Muscle layer of duodenum (tissue), 2 donors: ENCODE results near the gene PSMB11.
A peak's percentile ranks its signal among the peaks of the same experiment; 100 is the strongest.
"Not testable (repeated sequence)": the region's sequence is repeated elsewhere in the genome, so short reads cannot be mapped to it uniquely, and the experiment has no call there.

Experiments used
- H3K27ac ChIP-seq: one replicate; pipeline ENCODE4 v1.7.0; 2013; ENCODE audit warnings: mild to moderate bottlenecking, low read length
- H3K27me3 ChIP-seq: one replicate; pipeline ENCODE4 v1.7.0; 2013; ENCODE audit warnings: low read depth, mild to moderate bottlenecking, control low read depth, low read length
- H3K36me3 ChIP-seq, 2 donors: one replicate each; pipeline ENCODE4 v1.7.0; 2013; ENCODE audit warnings: low read length in 2 of 2, control low read depth in 1 of 2, mild to moderate bottlenecking in 1 of 2; ENCODE audit not compliant: insufficient read depth in 2 of 2, control insufficient read depth in 1 of 2
- H3K4me1 ChIP-seq, 2 donors: one replicate each; pipeline ENCODE4 v1.7.0; 2013; ENCODE audit warnings: low read length in 2 of 2, mild to moderate bottlenecking in 2 of 2, control low read depth in 1 of 2, moderate library complexity in 1 of 2; ENCODE audit not compliant: insufficient read depth in 2 of 2, control insufficient read depth in 1 of 2
- H3K4me3 ChIP-seq, 2 donors: one replicate each; pipeline ENCODE4 v1.7.0; 2013; ENCODE audit warnings: low read length in 2 of 2, low read depth in 1 of 2, mild to moderate bottlenecking in 1 of 2
- H3K9me3 ChIP-seq, 2 donors: one replicate each; pipeline ENCODE4 v1.7.0; 2013; ENCODE audit warnings: low read length in 2 of 2, control low read depth in 1 of 2, mild to moderate bottlenecking in 1 of 2; ENCODE audit not compliant: control insufficient read depth in 1 of 2
- donor health status: healthy.

Gene PSMB11

DNA sequence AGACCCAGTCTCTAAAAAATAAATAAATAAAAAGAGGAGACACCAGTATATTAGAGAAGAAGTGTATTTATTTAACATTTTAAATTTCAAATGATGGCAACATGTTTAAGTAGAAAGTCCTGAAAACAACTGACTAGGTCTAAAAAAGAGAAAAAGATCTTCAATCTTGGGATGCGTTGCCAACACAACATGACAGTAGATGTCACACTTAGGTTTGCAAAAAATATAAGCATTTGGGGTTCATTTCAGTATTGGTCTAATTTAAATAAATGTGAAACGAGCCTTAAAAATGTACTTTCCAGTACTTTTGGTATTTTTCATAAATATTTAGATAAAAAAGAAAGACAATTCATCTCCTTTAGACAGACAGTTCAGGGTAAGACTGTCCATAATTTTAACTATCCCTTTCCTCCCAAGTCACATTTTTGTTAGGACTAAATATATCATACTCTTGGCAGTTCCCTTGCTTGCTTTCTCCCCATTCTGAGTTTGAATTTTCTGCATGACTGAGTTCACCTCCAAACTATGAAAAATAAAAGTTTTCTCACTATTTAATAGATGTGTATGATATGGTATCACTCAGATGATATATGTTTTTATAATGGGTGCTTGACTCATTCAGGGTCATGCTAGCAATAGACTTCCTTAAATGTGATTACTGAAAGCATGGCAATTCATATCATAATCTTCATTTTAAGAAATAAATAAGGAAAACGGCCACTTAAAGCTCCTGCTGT lies 36.4 kb upstream of the PSMB11 start:
- Histone ChIP-seq H3K4me1 (peaks cover 4 to 7% of the 10 kb centered on the region in 2 donors), H3K4me3 (peak overlapping the region; percentile 82 to 90), H3K9me3 (no peaks in the 10 kb centered on the region), H3K27ac (no peak overlapping the region), H3K27me3 (no peaks in the 10 kb centered on the region), H3K36me3 (no peaks in the 10 kb centered on the region)

DNA sequence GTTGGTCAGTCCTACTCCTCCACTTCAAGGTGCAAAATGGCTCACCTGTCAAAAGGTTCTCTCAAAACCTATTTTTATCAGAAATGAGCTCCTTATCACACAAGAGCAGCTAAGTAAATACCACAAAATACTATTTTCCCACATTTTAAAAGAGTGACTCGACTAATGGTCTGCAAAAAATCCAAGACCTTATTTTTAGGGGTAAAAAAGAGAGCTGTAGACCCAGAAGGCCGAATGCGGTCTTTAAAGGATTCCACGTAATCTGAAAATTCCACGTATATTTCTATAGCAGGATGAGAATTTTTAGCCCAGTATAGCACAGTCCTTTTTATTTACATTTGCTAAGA lies 35.9 kb upstream of the PSMB11 start:
- Histone ChIP-seq H3K4me1 (peaks cover 4 to 7% of the 10 kb centered on the region in 2 donors), H3K9me3 (no peaks in the 10 kb centered on the region), H3K27me3 (no peaks in the 10 kb centered on the region), H3K4me3 (peak overlapping the region; percentile 82 to 90), H3K27ac (peak overlapping the region; percentile 94), H3K36me3 (no peaks in the 10 kb centered on the region)

DNA sequence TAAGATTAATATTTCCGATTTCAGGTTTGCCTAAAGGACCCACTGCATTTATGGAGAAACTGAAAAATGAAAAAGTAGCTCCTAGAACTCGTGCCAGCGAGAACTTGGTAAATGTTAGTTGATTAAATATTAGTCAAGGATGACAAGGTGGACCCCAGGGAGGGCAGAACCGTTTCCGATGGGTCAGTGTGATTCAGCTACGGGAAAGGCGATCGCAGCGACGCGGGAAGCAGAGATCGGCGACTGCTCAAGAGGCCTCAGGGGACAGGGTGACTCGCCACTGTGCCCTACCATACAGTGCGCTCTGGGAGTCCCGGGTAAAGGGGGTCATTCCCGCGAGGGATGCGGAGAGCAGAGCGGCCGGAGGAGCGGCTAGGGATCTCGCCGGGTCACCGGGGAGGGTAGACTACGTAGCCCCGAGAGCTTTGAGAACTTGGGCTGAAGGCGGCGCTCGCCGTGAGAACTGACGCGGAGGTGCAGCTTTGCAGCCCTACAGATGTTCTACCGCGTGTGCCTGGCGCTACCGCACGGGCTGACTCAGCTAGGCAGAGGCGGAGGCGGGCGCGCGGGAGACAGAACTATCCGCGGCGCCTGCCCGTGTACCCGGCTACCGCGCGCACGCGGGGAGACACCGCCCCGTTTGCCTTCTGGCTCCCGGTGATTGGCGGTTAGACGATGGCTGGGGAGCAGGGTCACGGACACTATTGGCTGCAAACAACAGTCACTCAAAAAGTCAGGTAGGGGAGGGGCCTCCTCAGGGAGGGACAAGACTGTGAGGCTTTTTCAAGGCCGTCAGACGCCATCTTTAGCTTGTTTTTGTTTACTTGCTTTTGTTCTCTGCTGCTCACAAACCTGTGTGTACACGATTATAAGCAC lies 35.2 kb upstream of the PSMB11 start:
- no peaks in the 10 kb centered on the region for H3K27me3 ChIP-seq
- H3K4me1 ChIP-seq: peaks cover 4 to 7% of the 10 kb centered on the region in 2 donors
- no peaks in the 10 kb centered on the region for H3K9me3 ChIP-seq
- peak overlapping the region; percentile 82 to 90 for H3K4me3 ChIP-seq
- peak overlapping the region; percentile 94 for H3K27ac ChIP-seq
- no peaks in the 10 kb centered on the region for H3K36me3 ChIP-seq

DNA sequence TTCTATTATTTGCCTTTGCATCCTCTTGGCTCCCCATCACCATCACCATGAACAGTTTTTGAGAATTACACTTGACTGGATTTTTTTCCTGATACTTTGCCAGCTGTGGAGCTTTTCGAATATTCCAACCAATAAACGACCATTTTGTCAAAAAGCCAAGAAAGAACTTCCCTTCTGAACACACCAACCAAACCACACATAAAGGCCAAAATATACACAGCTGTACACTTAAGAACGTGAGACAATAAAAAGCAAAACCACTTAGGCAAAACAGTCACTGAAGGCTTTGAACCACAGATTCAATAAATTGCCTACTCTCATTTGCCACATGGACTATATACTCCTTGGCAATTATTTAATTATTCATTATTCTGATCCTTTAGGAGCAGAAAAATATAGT lies 33.2 kb upstream of the PSMB11 start:
- peaks cover 4 to 7% of the 10 kb centered on the region in 2 donors for H3K4me1 ChIP-seq
- no peak overlapping the region for H3K27ac ChIP-seq
- no peaks in the 10 kb centered on the region for H3K9me3 ChIP-seq
- H3K4me3 ChIP-seq: no peak overlapping the region
- H3K27me3 ChIP-seq: no peaks in the 10 kb centered on the region
- H3K36me3 ChIP-seq: no peaks in the 10 kb centered on the region

DNA sequence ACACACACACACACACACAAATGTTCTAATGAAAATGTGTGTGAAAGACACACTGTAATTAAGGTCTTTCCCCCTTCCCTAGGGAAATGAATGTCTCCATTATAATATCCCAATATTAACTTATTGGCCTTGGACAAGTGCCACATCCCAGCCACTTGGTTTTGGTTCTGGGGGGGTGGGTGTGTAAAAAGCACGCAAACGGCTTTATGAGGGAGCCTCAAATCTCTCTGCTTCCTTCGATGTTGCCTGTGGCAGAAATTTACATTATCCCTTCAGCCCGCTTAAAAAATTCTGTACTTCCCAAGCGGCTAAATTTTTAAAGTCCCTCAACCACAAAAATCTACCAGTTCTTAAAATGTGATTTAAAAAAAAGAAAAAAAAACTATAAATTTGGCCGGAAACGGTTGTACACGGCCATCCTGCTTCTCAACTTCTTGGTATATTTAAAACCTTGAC lies 32.5 kb upstream of the PSMB11 start:
- Histone ChIP-seq H3K27ac (peak overlapping the region; percentile 89), H3K4me3 (peak overlapping the region; percentile 70 to 78), H3K9me3 (no peaks in the 10 kb centered on the region), H3K4me1 (peaks cover 4 to 7% of the 10 kb centered on the region in 2 donors), H3K27me3 (no peaks in the 10 kb centered on the region), H3K36me3 (no peaks in the 10 kb centered on the region)

DNA sequence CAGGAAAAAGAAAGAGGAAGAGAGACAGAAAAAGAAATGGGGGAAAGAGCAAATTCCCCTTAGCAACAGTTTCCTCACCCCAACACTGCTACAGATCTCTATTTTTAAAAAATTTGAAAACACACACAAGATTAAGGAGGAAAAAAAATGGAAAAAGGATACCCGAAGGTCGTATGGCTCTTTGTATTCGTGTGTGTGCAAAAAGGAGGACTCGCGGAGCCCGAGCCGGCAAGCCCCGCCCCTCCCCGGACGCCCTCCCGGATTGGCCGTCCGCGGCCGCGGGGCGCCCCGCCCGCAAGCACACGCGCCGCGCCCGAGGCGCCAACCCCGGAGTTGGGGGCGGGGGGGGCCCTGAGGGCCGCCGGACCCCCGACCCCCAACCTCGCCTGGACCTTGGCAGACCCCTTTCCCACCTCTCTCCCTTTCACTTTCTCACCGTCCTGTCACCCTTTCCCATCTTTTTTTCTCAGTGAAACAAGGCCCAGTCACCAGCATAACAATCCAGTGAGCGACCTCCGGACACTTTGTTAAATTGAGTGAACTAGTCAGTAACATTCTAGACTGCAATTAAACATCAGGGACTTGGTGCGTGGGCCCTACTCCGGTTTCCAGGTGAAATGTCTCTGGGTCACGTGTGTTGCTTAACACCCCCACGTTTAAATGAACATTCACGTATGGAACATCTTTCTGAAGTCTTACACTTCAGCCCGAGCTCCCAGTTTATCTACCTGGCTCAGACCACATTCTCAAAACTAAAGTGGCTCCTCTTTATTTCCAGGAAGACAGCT lies 31.9 kb upstream of the PSMB11 start, which contains the start of gene C14orf93:
C14orf93 (minus strand) TSS at position 205 of the 788 bp plus-strand sequence. CDS start 11,120 bp downstream, outside the sequence.
- peak within 1 kb of the TSS; percentile 89 for H3K27ac ChIP-seq
- no peaks in the 10 kb centered on the region for H3K9me3 ChIP-seq
- no peaks in the 10 kb centered on the region for H3K27me3 ChIP-seq
- H3K36me3 ChIP-seq: no peaks in the 10 kb centered on the region
- H3K4me3 ChIP-seq: peak within 1 kb of the TSS; percentile 70 to 78
- peaks cover 4 to 7% of the 10 kb centered on the region in 2 donors for H3K4me1 ChIP-seq

DNA sequence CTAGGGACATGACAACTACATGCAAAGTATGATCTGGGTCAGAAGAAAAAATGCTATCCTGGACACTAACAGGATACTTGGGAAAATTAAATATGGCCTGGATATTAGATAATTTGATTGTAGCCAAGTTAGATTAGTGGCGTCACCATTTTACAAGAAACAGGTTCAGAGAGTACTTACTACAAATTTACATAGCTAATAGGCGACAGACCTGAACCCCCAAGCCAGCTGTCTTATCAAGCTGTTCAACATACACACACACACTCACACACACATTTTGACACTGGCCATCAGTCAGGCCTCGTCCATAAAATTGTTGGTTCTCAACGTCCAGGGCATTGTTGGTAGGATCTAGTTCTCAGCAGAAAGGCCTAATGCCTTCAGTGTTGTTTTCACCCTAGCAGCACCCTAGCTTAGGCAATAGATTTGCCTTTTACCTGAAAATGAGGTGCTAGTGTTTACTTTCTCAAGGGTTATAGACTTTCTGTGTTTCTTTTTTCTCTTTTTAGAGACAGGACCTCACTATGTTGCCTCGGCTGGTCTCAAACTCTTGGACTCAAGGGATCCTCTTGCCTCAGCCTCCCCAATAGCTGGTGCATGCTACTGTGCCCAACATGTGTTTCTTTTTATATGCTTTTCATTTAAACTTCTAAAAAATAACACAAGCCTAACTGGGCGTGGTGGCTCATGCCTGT lies 28.8 kb upstream of the PSMB11 start:
- Histone ChIP-seq H3K36me3 (no peaks in the 10 kb centered on the region), H3K27ac (no peak overlapping the region), H3K4me1 (no peaks in the 10 kb centered on the region), H3K27me3 (no peaks in the 10 kb centered on the region), H3K9me3 (no peaks in the 10 kb centered on the region), H3K4me3 (no peak overlapping the region)

DNA sequence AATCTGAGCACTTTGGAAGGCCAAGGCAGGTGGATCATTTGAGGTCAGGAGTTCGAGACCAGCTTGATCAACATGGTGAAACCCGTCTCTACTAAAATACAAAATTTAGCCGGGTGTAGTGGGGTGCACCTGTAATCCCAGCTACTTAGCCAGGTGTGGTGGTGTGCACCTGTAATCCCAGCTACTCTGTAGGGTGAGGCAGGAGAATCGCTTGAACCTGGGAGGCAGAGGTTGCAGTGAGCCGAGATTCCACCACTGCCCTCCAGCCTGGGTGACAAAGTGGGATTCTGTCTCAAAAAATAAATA lies 28.3 kb upstream of the PSMB11 start:
- not testable (repeated sequence) for H3K4me1 ChIP-seq, H3K27me3 ChIP-seq, H3K27ac ChIP-seq, H3K4me3 ChIP-seq, H3K36me3 ChIP-seq, H3K9me3 ChIP-seq

DNA sequence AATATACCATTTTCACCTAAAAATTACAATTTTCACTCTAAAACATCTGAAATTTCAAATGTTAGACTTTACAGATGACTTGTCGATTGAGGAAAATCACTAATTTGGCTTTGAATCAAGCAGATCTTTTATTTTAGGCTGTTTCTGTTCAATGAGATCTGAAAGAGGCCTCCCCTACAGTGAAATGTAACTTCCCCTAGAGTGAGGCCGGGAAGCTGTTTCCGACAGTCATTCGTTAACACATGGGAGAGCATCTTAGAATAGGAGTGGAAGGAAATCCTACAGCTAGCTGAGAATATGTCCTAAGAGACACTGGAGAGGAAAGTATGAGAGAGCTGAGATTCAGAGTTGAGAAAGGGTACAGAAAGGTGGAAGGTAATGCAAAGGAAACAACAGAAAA lies 26.4 kb upstream of the PSMB11 start:
- no peak overlapping the region for H3K4me3 ChIP-seq
- no peaks in the 10 kb centered on the region for H3K9me3 ChIP-seq
- H3K4me1 ChIP-seq: no peaks in the 10 kb centered on the region
- no peak overlapping the region for H3K27ac ChIP-seq
- H3K36me3 ChIP-seq: no peaks in the 10 kb centered on the region
- H3K27me3 ChIP-seq: no peaks in the 10 kb centered on the region

DNA sequence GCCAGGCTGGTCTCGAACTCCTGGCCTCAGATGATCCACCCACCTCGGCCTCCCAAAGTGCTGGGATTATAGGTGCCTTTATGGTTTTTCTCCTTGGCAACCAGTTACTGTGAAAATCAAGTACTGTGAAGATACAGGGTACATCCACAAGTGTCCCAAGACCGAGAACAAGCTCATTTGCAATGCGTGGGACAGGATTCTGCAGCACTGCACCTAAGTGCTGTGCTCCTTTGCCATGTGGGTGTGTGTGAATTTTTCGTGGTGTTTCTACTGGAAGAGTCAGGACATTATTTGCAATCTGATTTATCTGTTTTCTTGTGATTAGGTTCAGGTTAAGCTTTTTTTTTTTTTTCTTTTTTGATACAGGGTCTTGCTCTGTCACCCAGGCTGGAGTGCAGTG lies 24.9 kb upstream of the PSMB11 start:
- H3K9me3 ChIP-seq: no peaks in the 10 kb centered on the region
- no peak overlapping the region for H3K27ac ChIP-seq
- H3K36me3 ChIP-seq: no peaks in the 10 kb centered on the region
- no peaks in the 10 kb centered on the region for H3K27me3 ChIP-seq
- no peaks in the 10 kb centered on the region for H3K4me1 ChIP-seq
- no peak overlapping the region for H3K4me3 ChIP-seq

DNA sequence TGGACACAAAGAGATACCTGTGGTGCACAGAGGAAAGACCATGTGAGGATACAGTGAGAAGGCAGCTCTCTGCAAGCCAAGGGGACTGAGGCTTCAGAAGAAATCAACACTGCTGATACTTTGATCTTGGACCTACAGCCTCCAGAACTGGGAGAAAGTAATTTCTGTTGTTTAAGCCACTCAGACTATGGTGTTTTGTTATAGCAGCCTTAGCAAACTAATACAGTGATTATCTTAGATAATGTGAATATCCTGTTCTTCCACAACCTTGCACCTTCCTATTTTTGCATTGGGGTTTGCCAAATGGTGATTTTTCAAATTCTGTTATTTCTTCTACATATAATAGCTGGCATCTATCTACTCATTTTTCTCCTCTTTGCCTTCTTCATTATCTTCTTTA lies 23.9 kb upstream of the PSMB11 start:
- Histone ChIP-seq H3K36me3 (no peaks in the 10 kb centered on the region), H3K4me1 (no peaks in the 10 kb centered on the region), H3K27me3 (no peaks in the 10 kb centered on the region), H3K4me3 (no peak overlapping the region), H3K27ac (no peak overlapping the region), H3K9me3 (no peaks in the 10 kb centered on the region)
